ENCODE data around the gene ADCK1.

ADCK1 gene

GRCh38 chr14:77965919-77966435 lies 166.1 kb downstream of the ADCK1 start:
- Histone ChIP-seq H3K14ac (ENCODE audit: low read length) (no peak overlapping the region), H3K27ac (ENCODE audit: low read depth, low read length) (no peak overlapping the region), H3K4me3 (ENCODE audit: low read depth, low read length) (no peak overlapping the region), H3K18ac (ENCODE audit: low read length) (no peak overlapping the region), H4K8ac (ENCODE audit: low read depth, low read length) (no peak overlapping the region), H2BK120ac (ENCODE audit: insufficient read depth, low read length, poor library complexity) (no peak overlapping the region), H3K79me1 (ENCODE audit: low read length) (no peaks in the 10 kb centered on the region), H3K23ac (ENCODE audit: low read length) (no peak overlapping the region), H3K4me2 (ENCODE audit: low read length) (peak overlapping the region; percentile 47), H3K4me1 (ENCODE audit: control insufficient read depth in 1 of 2, insufficient read depth in 2 of 2, low read length in 2 of 2) (no peaks in the 10 kb centered on the region), H4K91ac (ENCODE audit: low read depth, low read length) (no peak overlapping the region), H2AK5ac (ENCODE audit: low read length) (no peak overlapping the region), H4K12ac (ENCODE audit: low read depth, low read length) (no peak overlapping the region), H3K9me3 (ENCODE audit: insufficient read depth, low read depth, low read length) (peaks cover 1% of the 10 kb centered on the region), H3K9ac (ENCODE audit: low read length) (no peak overlapping the region), H2BK5ac (ENCODE audit: low read depth, low read length, poor library complexity) (no peak overlapping the region), H2AFZ (ENCODE audit: insufficient read depth, low read length, poor library complexity) (peak overlapping the region; percentile 50), H2BK12ac (ENCODE audit: low read length) (no peak overlapping the region), H3K27me3 (ENCODE audit: insufficient read depth, low read length) (peaks cover 3% of the 10 kb centered on the region), H3K79me2 (ENCODE audit: control insufficient read depth, insufficient read depth, low read length, poor library complexity) (no peaks in the 10 kb centered on the region), H3K36me3 (ENCODE audit: control insufficient read depth in 1 of 2, insufficient read depth in 2 of 2, low read length in 2 of 2) (no peaks in the 10 kb centered on the region), H3K4ac (ENCODE audit: low read depth, low read length) (no peak overlapping the region)
- DNase-seq = peak in 1 of 2 donors; percentile 29
- no CpG with 5 or more reads among the region's 35 CpGs for WGBS (ENCODE audit: extremely low coverage, insufficient coverage, insufficient read length)

GRCh38 chr14:77967110-77967509 lies 167.2 kb downstream of the ADCK1 start:
- Histone ChIP-seq H3K4me2 (ENCODE audit: low read length) (no peak overlapping the region), H3K9ac (ENCODE audit: low read length) (no peak overlapping the region), H3K14ac (ENCODE audit: low read length) (no peak overlapping the region), H3K18ac (ENCODE audit: low read length) (no peak overlapping the region), H3K4me1 (ENCODE audit: control insufficient read depth in 1 of 2, insufficient read depth in 2 of 2, low read length in 2 of 2) (no peaks in the 10 kb centered on the region), H3K27ac (ENCODE audit: low read depth, low read length) (no peak overlapping the region), H4K8ac (ENCODE audit: low read depth, low read length) (no peak overlapping the region), H3K79me2 (ENCODE audit: control insufficient read depth, insufficient read depth, low read length, poor library complexity) (no peaks in the 10 kb centered on the region), H3K27me3 (ENCODE audit: insufficient read depth, low read length) (peaks cover 3% of the 10 kb centered on the region), H3K23ac (ENCODE audit: low read length) (no peak overlapping the region), H2AFZ (ENCODE audit: insufficient read depth, low read length, poor library complexity) (no peak overlapping the region), H4K91ac (ENCODE audit: low read depth, low read length) (no peak overlapping the region), H2BK12ac (ENCODE audit: low read length) (no peak overlapping the region), H3K79me1 (ENCODE audit: low read length) (no peaks in the 10 kb centered on the region), H4K12ac (ENCODE audit: low read depth, low read length) (no peak overlapping the region), H3K36me3 (ENCODE audit: control insufficient read depth in 1 of 2, insufficient read depth in 2 of 2, low read length in 2 of 2) (no peaks in the 10 kb centered on the region), H3K4ac (ENCODE audit: low read depth, low read length) (no peak overlapping the region), H2BK120ac (ENCODE audit: insufficient read depth, low read length, poor library complexity) (no peak overlapping the region), H3K4me3 (ENCODE audit: low read depth, low read length) (no peak overlapping the region), H3K9me3 (ENCODE audit: insufficient read depth, low read depth, low read length) (peaks cover 1% of the 10 kb centered on the region), H2BK5ac (ENCODE audit: low read depth, low read length, poor library complexity) (no peak overlapping the region), H2AK5ac (ENCODE audit: low read length) (no peak overlapping the region)
- DNase-seq = no peak
- WGBS (ENCODE audit: extremely low coverage, insufficient coverage, insufficient read length) = no CpG with 5 or more reads among the region's 1 CpG

DNA sequence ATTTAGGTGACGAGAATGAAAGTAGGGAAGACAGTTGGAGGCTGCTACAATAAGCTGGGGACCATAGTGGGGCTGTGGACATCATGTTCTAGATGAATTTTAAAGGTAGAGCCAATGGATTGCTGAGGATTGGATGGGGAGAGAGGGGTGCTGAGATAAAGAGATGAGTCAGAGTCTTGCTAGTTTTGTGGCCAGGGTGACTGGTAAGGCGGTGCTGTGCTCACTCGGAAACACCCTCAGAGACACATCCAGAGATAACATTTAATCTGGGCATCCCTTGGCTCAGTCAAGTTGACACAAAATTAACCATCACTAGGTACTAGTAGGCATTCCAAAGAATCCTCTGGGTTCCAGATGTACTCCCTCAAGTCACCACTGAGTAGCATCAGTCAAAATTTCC lies 170.7 kb downstream of the ADCK1 start:
- no peak overlapping the region for H3K23ac ChIP-seq (ENCODE audit: low read length)
- peaks cover 1% of the 10 kb centered on the region for H3K9me3 ChIP-seq (ENCODE audit: insufficient read depth, low read depth, low read length)

GRCh38 chr14:77973246-77973645 lies 173.3 kb downstream of the ADCK1 start:
- Histone ChIP-seq H3K79me2 (ENCODE audit: control insufficient read depth, insufficient read depth, low read length, poor library complexity) (no peaks in the 10 kb centered on the region), H2BK5ac (ENCODE audit: low read depth, low read length, poor library complexity) (no peak overlapping the region), H2BK12ac (ENCODE audit: low read length) (no peak overlapping the region), H3K79me1 (ENCODE audit: low read length) (no peaks in the 10 kb centered on the region), H2AK5ac (ENCODE audit: low read length) (no peak overlapping the region), H2AFZ (ENCODE audit: insufficient read depth, low read length, poor library complexity) (no peak overlapping the region), H3K27me3 (ENCODE audit: insufficient read depth, low read length) (no peaks in the 10 kb centered on the region), H3K36me3 (ENCODE audit: control insufficient read depth in 1 of 2, insufficient read depth in 2 of 2, low read length in 2 of 2) (no peaks in the 10 kb centered on the region), H3K4me1 (ENCODE audit: control insufficient read depth in 1 of 2, insufficient read depth in 2 of 2, low read length in 2 of 2) (no peaks in the 10 kb centered on the region), H3K9me3 (ENCODE audit: insufficient read depth, low read depth, low read length) (no peaks in the 10 kb centered on the region), H3K4ac (ENCODE audit: low read depth, low read length) (no peak overlapping the region), H4K8ac (ENCODE audit: low read depth, low read length) (no peak overlapping the region), H3K23ac (ENCODE audit: low read length) (no peak overlapping the region), H4K12ac (ENCODE audit: low read depth, low read length) (no peak overlapping the region), H3K18ac (ENCODE audit: low read length) (no peak overlapping the region), H3K4me2 (ENCODE audit: low read length) (no peak overlapping the region), H2BK120ac (ENCODE audit: insufficient read depth, low read length, poor library complexity) (no peak overlapping the region), H3K4me3 (ENCODE audit: low read depth, low read length) (no peak overlapping the region), H3K9ac (ENCODE audit: low read length) (no peak overlapping the region), H3K14ac (ENCODE audit: low read length) (no peak overlapping the region), H4K91ac (ENCODE audit: low read depth, low read length) (no peak overlapping the region), H3K27ac (ENCODE audit: low read depth, low read length) (no peak overlapping the region)
- no CpG with 5 or more reads among the region's 5 CpGs for WGBS (ENCODE audit: extremely low coverage, insufficient coverage, insufficient read length)
- peak; percentile 86 to 90 for DNase-seq

More for the DNA sequence above, 170.7 kb downstream of the ADCK1 start:
- Histone ChIP-seq H2BK12ac (ENCODE audit: low read length) (no peak overlapping the region), H3K79me1 (ENCODE audit: low read length) (no peaks in the 10 kb centered on the region), H3K4me1 (ENCODE audit: control insufficient read depth in 1 of 2, insufficient read depth in 2 of 2, low read length in 2 of 2) (no peaks in the 10 kb centered on the region), H2AK5ac (ENCODE audit: low read length) (no peak overlapping the region), H3K27ac (ENCODE audit: low read depth, low read length) (no peak overlapping the region), H3K14ac (ENCODE audit: low read length) (no peak overlapping the region), H4K12ac (ENCODE audit: low read depth, low read length) (no peak overlapping the region), H4K91ac (ENCODE audit: low read depth, low read length) (no peak overlapping the region), H3K9ac (ENCODE audit: low read length) (no peak overlapping the region), H2BK120ac (ENCODE audit: insufficient read depth, low read length, poor library complexity) (no peak overlapping the region), H3K36me3 (ENCODE audit: control insufficient read depth in 1 of 2, insufficient read depth in 2 of 2, low read length in 2 of 2) (no peaks in the 10 kb centered on the region), H3K79me2 (ENCODE audit: control insufficient read depth, insufficient read depth, low read length, poor library complexity) (no peaks in the 10 kb centered on the region), H3K27me3 (ENCODE audit: insufficient read depth, low read length) (peaks cover 3% of the 10 kb centered on the region), H2AFZ (ENCODE audit: insufficient read depth, low read length, poor library complexity) (no peak overlapping the region), H2BK5ac (ENCODE audit: low read depth, low read length, poor library complexity) (no peak overlapping the region), H3K4me2 (ENCODE audit: low read length) (no peak overlapping the region), H3K4ac (ENCODE audit: low read depth, low read length) (no peak overlapping the region), H3K4me3 (ENCODE audit: low read depth, low read length) (no peak overlapping the region), H3K18ac (ENCODE audit: low read length) (no peak overlapping the region), H4K8ac (ENCODE audit: low read depth, low read length) (no peak overlapping the region)
- DNase-seq = no peak
- WGBS (ENCODE audit: extremely low coverage, insufficient coverage, insufficient read length) = no CpG with 5 or more reads among the region's 3 CpGs
